Activated CD4-positive, CD25-positive, alpha-beta regulatory T cell treated with anti-CD3 and anti-CD28 coated beads, Interleukin-2, amount 50 U/mL, for 24 hours (primary cell): ENCODE measurements around the gene RAPGEF6.
A peak's percentile ranks its signal among the peaks of the same experiment; 100 is the strongest.

ENCODE experiments used
- ATAC-seq, 2 donors: fragments of 150-1000 bp; cut with Tn5 transposase; one replicate each; pipeline ENCODE4 v1.10.0; 2021; ENCODE audit warnings: mild to moderate bottlenecking in 1 of 2, moderate library complexity in 1 of 2

RAPGEF6 gene

DNA sequence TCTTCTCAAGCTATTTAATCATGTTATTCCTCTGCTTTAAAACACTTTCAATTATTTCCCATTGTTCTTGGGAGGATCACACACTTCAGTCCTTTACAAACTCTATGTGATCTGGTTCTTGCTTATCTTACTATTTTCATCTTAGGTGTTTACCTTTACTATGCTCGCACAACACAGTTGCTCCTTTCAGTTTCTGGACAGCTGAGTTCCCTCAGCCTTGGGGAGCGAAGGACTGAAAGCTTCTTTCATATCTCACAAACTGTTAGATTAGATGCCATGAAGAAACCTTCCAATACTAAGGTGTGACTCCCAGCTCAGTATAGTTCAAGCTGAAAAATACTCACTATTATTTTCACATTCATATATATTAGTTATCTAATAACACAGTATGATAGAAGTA lies 253.3 kb downstream of the RAPGEF6 start:
- peak; percentile 3 for ATAC-seq

DNA sequence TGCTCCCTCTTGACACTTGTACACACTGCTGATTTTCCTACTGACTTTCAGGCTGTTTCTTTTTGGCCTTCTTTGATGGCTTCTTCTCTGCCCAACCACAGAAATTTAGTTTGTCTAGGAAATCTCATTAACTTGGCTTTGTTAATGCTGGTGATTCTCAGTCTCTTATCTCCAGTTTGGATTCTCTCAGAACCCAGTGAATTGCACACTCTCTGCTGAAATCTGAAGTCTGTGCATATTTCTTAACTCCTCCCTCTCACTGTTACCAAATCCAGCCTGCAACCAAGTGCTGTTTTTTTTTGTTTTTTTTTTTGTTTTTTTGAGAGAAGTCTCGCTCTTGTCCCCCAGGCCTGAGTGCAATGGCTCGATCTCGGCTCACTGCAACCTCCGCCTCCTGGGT lies 254.0 kb downstream of the RAPGEF6 start:
- ATAC-seq, result no peak

DNA sequence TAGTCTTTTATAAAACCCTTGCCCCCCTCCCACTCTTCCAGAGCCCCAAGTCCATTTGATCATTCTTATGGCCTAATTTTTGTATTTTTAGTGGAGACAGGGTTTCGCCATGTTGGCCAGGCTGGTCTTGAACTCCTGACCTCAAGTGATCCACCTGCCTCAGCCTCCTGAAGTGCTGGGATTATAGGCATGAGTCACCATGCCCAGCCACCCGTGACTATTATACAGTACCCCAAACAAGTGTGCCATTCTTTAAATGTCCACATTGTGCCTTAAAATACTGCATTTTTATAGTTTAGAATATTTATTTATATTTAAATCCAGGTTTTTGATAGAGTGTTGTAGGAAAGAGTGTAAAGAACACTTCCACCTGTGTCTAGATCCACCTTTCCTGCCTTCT lies 254.8 kb downstream of the RAPGEF6 start:
- ATAC-seq, result peak; percentile 2 to 3

DNA sequence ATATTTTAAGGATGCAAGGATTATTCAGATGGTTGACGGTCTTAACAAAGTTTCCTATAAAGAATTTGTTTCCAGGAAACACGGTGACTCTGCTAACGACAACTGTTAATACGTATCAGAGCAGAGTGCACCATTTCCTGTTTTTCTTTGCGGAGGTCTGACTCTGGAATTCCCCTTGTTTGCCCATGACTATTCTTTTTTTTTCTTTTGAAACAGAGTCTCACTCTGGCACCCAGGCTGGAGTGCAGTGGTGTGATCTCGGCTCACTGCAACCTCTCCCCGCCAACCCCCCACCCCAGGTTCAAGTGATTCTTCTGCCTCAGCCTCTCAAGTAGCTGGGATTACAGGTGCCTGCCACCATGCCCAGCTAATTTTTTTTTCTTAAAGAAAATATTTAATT lies 255.3 kb downstream of the RAPGEF6 start:
- ATAC-seq, result peak; percentile 69 to 71

DNA sequence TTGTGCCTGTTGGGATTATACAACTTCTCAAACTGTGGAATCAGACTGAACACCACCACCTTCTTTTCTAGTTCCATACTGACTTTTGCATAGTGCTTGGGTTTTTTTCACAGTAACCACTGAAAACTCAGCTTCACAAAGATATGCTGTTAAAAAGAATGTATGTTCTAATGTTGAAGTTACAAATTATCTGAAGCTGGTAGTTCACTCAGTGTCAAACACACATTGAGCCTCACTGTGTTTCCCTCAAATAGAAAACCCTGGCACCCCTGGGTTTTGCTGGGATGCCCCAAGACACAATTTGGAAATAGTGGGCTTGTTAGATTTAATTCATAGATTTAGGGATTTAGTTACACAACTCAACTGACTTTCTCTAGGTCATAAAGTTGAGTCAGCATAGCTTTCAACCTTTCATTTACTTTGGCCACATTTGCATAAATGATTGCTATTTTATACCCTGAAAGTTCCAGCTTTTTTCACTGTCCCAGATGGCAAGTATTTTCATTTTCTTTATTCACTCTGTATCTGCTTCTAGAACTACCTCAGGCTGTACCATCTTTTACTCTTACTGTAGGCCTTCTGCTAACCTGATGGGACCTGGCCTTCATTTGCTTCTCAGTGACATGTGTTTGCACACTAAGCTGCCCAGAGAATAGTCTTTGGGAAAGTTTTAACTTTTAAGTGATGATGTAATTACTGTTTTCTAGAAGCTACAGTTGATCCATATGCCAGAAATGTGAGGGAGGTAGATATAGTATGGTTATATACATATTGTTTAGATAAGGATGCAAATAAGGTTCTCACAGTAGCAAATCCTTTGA lies 256.1 kb downstream of the RAPGEF6 start:
- ATAC-seq, result peak; percentile 8

DNA sequence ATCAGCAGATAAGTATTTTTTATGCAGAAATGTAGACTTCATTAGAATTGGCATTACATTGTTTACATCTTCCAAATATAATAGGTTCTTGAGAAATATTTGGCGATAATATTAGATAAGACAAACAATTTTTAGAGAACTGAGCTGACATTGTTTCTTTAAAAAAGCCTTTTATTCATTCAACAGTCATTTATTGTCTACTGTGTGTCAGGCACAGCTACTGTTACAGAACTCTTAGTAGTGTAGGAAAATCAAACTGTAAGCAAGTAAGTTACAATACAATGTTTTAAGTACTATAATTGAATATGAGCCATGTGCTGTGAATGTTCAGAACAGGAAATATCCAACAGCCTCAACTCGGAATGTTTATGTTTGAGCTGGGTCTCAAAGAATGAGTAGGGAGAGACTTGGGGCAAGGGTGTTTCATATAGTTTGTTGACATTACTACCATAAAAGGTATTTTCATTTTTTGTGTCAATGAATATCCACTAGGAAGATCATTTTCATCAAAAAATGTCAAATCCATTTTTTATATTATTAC lies 257.2 kb downstream of the RAPGEF6 start:
- no peak for ATAC-seq

DNA sequence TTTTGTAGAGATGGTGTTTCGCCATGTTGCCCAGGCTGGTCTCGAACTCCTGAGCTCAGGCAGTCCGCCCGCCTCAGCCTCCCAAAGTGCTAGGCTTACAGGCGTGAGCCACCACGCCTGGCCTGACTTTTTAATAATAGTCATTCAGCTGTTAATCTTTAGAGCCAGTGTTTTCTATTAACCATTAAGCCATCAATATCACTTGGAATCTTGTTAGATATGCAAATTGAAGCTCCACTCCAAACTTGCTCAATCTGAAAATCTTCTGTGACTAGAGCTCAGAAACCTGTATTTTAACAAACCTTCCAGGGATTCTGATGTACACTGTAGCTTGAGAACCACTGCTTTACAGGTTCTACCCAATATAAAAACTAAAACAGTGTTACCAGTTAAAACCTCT lies 257.7 kb downstream of the RAPGEF6 start:
- no peak for ATAC-seq

DNA sequence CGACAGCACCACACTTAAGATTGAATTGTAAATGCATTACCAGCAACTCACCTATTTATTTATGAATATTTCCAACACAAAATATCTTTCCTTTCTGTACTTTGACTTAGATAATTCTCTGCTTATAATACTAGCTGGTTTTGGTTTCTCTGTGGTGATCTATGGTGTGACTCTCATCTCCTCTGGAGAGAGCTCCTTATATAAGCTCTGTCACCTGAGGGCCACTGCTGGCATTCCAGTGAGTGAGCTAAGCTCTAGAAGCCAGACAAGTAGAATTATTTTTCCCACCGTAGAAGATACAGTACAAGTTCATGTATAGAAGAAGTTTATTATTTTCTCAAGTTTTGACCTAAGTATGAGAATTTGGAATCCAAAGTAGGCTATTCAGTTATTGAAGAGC lies 259.7 kb downstream of the RAPGEF6 start:
- peak; percentile 14 to 19 for ATAC-seq
